Glutamatergic neuron (in vitro differentiated cells): Measurements from ENCODE around the gene RGS11. TPM values are rescaled to one million over a fixed set of nuclear protein-coding genes. Genes with fewer than 3 reads are reported as not detected.

Experiments used
- DNase-seq: peaks from one replicate; pipeline ENCODE4 v3.0.0; 2022
- H3K27ac Mint-ChIP-seq: one replicate; pipeline ENCODE4 v1.8.0; 2020; ENCODE audit warnings: mild to moderate bottlenecking, mixed read lengths, inconsistent platforms; ENCODE audit not compliant: unreplicated experiment
- H3K27me3 Mint-ChIP-seq: one replicate; pipeline ENCODE4 v1.8.0; 2020; ENCODE audit warnings: mild to moderate bottlenecking, moderate library complexity, mixed read lengths, inconsistent platforms; ENCODE audit not compliant: unreplicated experiment
- H3K36me3 Mint-ChIP-seq: one replicate; pipeline ENCODE4 v1.8.0; 2020; ENCODE audit warnings: mild to moderate bottlenecking, mixed read lengths, inconsistent platforms; ENCODE audit not compliant: unreplicated experiment
- H3K4me1 Mint-ChIP-seq: one replicate; pipeline ENCODE4 v1.8.0; 2020; ENCODE audit warnings: mild to moderate bottlenecking, low read depth, mixed read lengths, inconsistent platforms; ENCODE audit not compliant: unreplicated experiment
- H3K4me3 Mint-ChIP-seq: one replicate; pipeline ENCODE4 v1.8.0; 2020; ENCODE audit warnings: mild to moderate bottlenecking, mixed read lengths, inconsistent platforms; ENCODE audit not compliant: unreplicated experiment
- H3K9me3 Mint-ChIP-seq: one replicate; pipeline ENCODE4 v1.8.0; 2020; ENCODE audit warnings: mild to moderate bottlenecking, moderate library complexity, mixed read lengths, inconsistent platforms; ENCODE audit not compliant: unreplicated experiment
- CTCF ChIP-seq: fragments of 200-600 bp; sonication (generic); IDR thresholded peaks from one replicate; pipeline ENCODE4 v1.5.0; 2021; ENCODE audit not compliant: partially characterized antibody, unreplicated experiment
- total RNA-seq: library from RNA; stranded (reverse); fragmentation: NEBNext Ultra II Directional; extraction: Animal tissue kit (Norgen Biotek cat#: 25700); gene quantifications from one replicate; pipeline ENCODE4 v1.2.1, GENCODE V29; 2021; ENCODE audit not compliant: unreplicated experiment

The RGS11 gene
- total RNA-seq, 1 donor from 2014 or later = 18.2 TPM

GRCh38 chr16:286491-287297 lies 10.9 kb upstream of the RGS11 start:
- H3K36me3 Mint-ChIP-seq = no peaks in the 10 kb centered on the region
- peaks cover 1% of the 10 kb centered on the region for H3K9me3 Mint-ChIP-seq
- no peak for DNase-seq
- no peak for TF ChIP-seq CTCF
- peaks cover 8% of the 10 kb centered on the region for H3K27me3 Mint-ChIP-seq
- no peaks in the 10 kb centered on the region for H3K4me1 Mint-ChIP-seq
- no peak overlapping the region for H3K4me3 Mint-ChIP-seq
- H3K27ac Mint-ChIP-seq = no peak overlapping the region

GRCh38 chr16:285146-286055 lies 9.7 kb upstream of the RGS11 start:
- Mint-ChIP-seq H3K9me3 (peaks cover 1% of the 10 kb centered on the region), H3K4me3 (no peak overlapping the region), H3K27ac (no peak overlapping the region), H3K27me3 (peaks cover 3% of the 10 kb centered on the region), H3K4me1 (no peaks in the 10 kb centered on the region), H3K36me3 (no peaks in the 10 kb centered on the region)
- DNase-seq = no peak
- no peak for TF ChIP-seq CTCF

DNA sequence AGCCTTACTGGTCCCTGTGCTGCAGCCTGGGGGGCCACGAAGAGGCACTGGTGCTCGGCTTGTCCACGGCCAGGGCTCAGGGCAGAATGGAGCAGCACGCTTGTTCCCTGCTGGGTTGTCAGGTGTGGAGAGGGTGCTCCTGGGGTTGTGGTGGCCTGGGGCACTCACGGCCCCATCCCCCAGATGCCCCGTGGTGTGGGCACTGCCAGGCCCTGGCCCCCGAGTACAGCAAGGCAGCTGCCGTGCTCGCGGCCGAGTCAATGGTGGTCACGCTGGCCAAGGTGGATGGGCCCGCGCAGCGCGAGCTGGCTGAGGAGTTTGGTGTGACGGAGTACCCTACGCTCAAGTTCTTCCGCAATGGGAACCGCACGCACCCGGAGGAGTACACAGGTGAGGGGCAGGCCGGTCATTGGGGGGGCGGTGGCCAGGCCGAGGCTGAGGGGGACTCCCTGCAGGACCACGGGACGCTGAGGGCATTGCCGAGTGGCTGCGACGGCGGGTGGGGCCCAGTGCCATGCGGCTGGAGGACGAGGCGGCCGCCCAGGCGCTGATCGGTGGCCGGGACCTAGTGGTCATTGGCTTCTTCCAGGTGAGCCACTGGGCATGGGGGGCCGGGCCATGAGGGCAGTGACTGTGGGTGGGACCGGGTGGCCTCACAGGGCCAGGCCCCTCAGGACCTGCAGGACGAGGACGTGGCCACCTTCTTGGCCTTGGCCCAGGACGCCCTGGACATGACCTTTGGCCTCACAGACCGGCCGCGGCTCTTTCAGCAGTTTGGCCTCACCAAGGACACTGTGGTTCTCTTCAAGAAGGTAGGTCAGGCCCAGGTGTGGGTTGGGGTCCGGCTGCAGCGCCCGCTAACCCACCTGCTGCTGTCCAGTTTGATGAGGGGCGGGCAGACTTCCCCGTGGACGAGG lies 8.7 kb upstream of the RGS11 start:
- H3K4me1 Mint-ChIP-seq = no peaks in the 10 kb centered on the region
- H3K27ac Mint-ChIP-seq = no peak overlapping the region
- no peak for DNase-seq
- TF ChIP-seq CTCF = no peak
- H3K9me3 Mint-ChIP-seq = peaks cover 1% of the 10 kb centered on the region
- peaks cover 3% of the 10 kb centered on the region for H3K27me3 Mint-ChIP-seq
- no peak overlapping the region for H3K4me3 Mint-ChIP-seq
- no peaks in the 10 kb centered on the region for H3K36me3 Mint-ChIP-seq

- Mint-ChIP-seq H3K36me3 (no peaks in the 10 kb centered on the region), H3K4me1 (no peaks in the 10 kb centered on the region), H3K27me3 (peaks cover 6% of the 10 kb centered on the region), H3K9me3 (peaks cover 1% of the 10 kb centered on the region), H3K27ac (no peak within 1 kb of the TSS), H3K4me3 (no peak within 1 kb of the TSS)
- DNase-seq = no peak
- TF ChIP-seq CTCF = no peak
These were observed 7.5 kb upstream of the RGS11 start, which contains the start of gene PDIA2 for GRCh38 chr16:283033-283805. TSS of gene PDIA2 (plus strand) at chr16:283164. CDS start at chr16:283170, 6 bp downstream.
